HUES64 (cell line): ENCODE data around the gene DNAH17.

Experiments used
- H3K27ac ChIP-seq: 2 replicates; pipeline ENCODE4 v1.7.0; 2013; ENCODE audit warnings: low read depth, low read length, inconsistent platforms
- H3K27me3 ChIP-seq: 2 replicates; pipeline ENCODE4 v1.6.1; 2013; ENCODE audit warnings: mild to moderate bottlenecking, low read length; ENCODE audit not compliant: insufficient read depth
- H3K36me3 ChIP-seq: 2 replicates; pipeline ENCODE4 v1.6.1; 2013; ENCODE audit warnings: mild to moderate bottlenecking, low read length; ENCODE audit not compliant: insufficient read depth
- H3K4me1 ChIP-seq: 2 replicates; pipeline ENCODE4 v1.6.1; 2013; ENCODE audit warnings: mild to moderate bottlenecking, low read length, moderate library complexity; ENCODE audit not compliant: insufficient read depth
- H3K4me3 ChIP-seq: 2 replicates; pipeline ENCODE4 v1.5.1; 2013; ENCODE audit warnings: mild to moderate bottlenecking, low read length, moderate library complexity
- H3K9ac ChIP-seq: 2 replicates; pipeline ENCODE4 v1.6.1; 2013; ENCODE audit warnings: mild to moderate bottlenecking, low read depth, low read length
- H3K9me3 ChIP-seq: 2 replicates; pipeline ENCODE4 v1.6.1; 2013; ENCODE audit warnings: low read depth, low read length; ENCODE audit not compliant: insufficient read depth
- WGBS: fragments of 150-250, 120-280 bp; methylation state at CpG from one replicate; pipeline ENCODE4 v1.1.7; 2013; ENCODE audit warnings: missing lambda C conversion rate; 5-methylcytosine and 5-hydroxymethylcytosine counted together

Gene DNAH17

GRCh38 chr17:78425429-78425828, 151.8 kb downstream of the DNAH17 start:
- H3K27ac ChIP-seq: no peak overlapping the region
- WGBS: 95% methylated on average over 17 of the region's 17 CpGs
- H3K36me3 ChIP-seq: peaks cover 70% of the 10 kb centered on the region
- H3K4me3 ChIP-seq: no peak overlapping the region
- H3K4me1 ChIP-seq: peaks cover 5% of the 10 kb centered on the region; the same call in 1 of the 2 replicates
- H3K27me3 ChIP-seq: no peaks in the 10 kb centered on the region
- H3K9ac ChIP-seq: no peak overlapping the region
- H3K9me3 ChIP-seq: no peaks in the 10 kb centered on the region

DNA sequence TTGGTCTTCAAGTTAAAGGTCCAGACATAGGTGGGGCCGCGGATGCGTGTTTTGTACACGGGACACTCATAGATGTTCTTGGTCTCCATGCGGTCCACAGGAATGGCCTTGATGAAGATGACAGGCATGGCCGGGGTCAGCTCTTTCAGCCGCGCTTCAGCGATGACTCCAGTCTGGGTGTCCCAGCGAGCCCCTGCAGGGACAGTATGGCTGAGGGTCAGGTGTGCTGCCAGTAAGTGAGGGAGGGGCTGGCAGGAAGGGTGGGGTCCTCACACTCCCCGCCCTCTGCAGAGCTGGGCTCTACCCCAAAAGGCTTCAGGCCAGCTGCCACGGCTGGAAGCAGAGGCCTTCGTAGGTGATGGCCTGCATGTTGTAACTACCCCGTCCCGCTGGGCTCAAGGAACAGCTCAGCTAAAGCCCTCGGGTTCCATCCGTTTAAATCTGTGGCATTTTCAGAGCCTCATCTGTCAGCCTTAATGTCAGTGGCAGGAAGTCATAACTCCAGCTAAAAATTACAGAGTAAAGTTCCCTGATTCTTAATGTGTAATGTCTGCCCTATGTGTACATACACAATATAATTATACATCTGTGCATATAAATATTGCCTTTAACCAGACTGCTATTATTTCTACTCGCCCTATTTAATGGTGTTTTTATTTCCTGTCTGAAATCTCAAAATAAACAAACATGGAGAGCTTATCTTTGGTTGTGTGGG, 153.1 kb downstream of the DNAH17 start:
- H3K36me3 ChIP-seq: peaks cover 81% of the 10 kb centered on the region
- H3K9me3 ChIP-seq: no peaks in the 10 kb centered on the region
- H3K4me3 ChIP-seq: no peak overlapping the region
- peaks cover 5% of the 10 kb centered on the region; the same call in 1 of the 2 replicates for H3K4me1 ChIP-seq
- no peaks in the 10 kb centered on the region for H3K27me3 ChIP-seq
- H3K9ac ChIP-seq: no peak overlapping the region
- 92% methylated on average over 17 of the region's 18 CpGs for WGBS
- H3K27ac ChIP-seq: no peak overlapping the region

DNA sequence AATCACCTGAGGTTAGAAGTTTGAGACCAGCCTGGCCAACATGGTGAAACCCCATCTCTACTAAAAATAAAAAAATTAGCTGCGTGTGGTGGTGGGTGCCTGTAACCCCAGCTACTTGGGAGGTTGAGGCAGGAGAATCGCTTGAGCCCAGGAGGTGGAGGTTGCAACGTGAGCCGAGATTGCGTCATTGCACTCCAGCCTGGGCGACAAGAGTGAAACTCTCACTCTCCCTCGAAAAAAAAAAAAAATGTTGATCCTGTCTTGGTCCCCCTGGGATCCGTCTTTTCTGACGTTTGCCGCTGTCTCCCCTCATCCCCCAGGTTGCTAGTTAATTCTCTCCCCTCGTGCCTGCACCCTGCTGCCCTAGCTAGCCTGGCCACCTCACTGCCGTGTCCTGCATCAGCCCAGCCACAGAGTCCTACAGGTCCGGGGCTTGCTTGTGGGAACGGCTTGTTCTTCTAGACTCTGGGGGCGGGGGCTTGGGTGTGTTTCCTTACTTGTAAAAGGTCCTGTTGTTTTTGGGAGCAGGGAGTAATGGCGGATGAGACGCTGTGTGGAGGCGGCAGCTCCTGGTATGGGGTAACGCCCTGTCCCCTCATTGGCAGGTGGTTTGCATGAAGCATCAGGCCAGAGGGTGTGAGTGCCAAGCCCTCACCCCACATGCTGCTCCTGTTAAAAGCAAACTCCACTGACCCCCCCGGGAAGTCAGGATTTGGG, 154.2 kb downstream of the DNAH17 start:
- H3K36me3 ChIP-seq: peaks cover 83% of the 10 kb centered on the region
- no peak overlapping the region for H3K9ac ChIP-seq
- no peaks in the 10 kb centered on the region for H3K27me3 ChIP-seq
- WGBS: 92% methylated on average over 20 of the region's 20 CpGs
- H3K4me1 ChIP-seq: peaks cover 5% of the 10 kb centered on the region; the same call in 1 of the 2 replicates
- H3K27ac ChIP-seq: no peak overlapping the region
- H3K9me3 ChIP-seq: no peaks in the 10 kb centered on the region
- H3K4me3 ChIP-seq: no peak overlapping the region

GRCh38 chr17:78422267-78422605, 155.0 kb downstream of the DNAH17 start:
- peaks cover 83% of the 10 kb centered on the region for H3K36me3 ChIP-seq
- H3K9me3 ChIP-seq: no peaks in the 10 kb centered on the region
- no peak overlapping the region for H3K9ac ChIP-seq
- 86% methylated on average over 8 of the region's 8 CpGs for WGBS
- no peak overlapping the region for H3K27ac ChIP-seq
- no peak overlapping the region for H3K4me3 ChIP-seq
- no peaks in the 10 kb centered on the region for H3K27me3 ChIP-seq
- peaks cover 5% of the 10 kb centered on the region; the same call in 1 of the 2 replicates for H3K4me1 ChIP-seq

DNA sequence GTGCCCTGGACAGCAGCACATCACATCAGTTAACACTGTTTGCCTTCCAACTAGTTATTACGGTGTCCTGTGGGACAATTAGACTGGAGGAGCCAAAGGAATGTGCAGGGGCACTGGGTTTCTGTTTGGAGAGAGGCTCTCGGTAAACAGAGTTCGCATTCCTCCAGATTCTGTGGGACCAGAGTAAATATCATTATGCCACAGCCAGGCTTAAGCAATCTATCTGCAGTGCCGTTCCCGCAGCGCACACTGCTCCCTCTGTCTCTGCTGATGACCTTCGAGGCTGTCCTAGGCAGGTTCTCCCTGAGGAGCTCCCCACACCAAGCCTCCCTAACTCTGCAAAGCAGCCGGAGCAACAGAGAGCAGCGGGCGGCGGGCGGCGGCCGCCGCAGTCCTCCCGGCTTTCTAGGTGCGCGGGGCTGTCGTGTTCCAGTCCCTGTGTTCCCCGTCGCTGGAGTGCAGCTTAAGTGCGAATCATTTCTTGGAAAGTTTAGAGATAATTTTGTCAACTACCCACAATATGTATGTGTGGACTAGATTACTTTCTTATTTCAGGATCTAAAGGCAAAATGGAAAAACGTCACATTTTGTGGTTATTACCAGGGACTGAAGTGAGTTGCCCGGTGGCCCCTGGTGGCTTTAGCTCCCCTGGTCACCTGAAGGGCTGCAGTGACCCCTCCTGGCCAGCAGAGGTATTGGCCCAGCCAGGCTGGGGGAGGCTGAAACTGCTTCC, 155.5 kb downstream of the DNAH17 start:
- no peaks in the 10 kb centered on the region for H3K27me3 ChIP-seq
- no peak overlapping the region for H3K4me3 ChIP-seq
- peaks cover 81% of the 10 kb centered on the region for H3K36me3 ChIP-seq
- H3K4me1 ChIP-seq: peaks cover 5% of the 10 kb centered on the region; the same call in 1 of the 2 replicates
- WGBS: 86% methylated on average over 21 of the region's 24 CpGs
- H3K9ac ChIP-seq: no peak overlapping the region
- H3K27ac ChIP-seq: peak overlapping the region; percentile 61; the same call in 1 of the 2 replicates
- H3K9me3 ChIP-seq: no peaks in the 10 kb centered on the region

- peaks cover 82% of the 10 kb centered on the region for H3K36me3 ChIP-seq
- H3K9ac ChIP-seq: no peak overlapping the region
- 91% methylated on average over 6 of the region's 6 CpGs for WGBS
- no peaks in the 10 kb centered on the region for H3K9me3 ChIP-seq
- peaks cover 5% of the 10 kb centered on the region; the same call in 1 of the 2 replicates for H3K4me1 ChIP-seq
- H3K27ac ChIP-seq: peak overlapping the region; percentile 61; the same call in 1 of the 2 replicates
- no peak overlapping the region for H3K4me3 ChIP-seq
- H3K27me3 ChIP-seq: no peaks in the 10 kb centered on the region
These were observed 156.1 kb downstream of the DNAH17 start for GRCh38 chr17:78421084-78421533.

- H3K4me1 ChIP-seq: peaks cover 5% of the 10 kb centered on the region; the same call in 1 of the 2 replicates
- no peaks in the 10 kb centered on the region for H3K9me3 ChIP-seq
- WGBS: 93% methylated on average over 22 of the region's 22 CpGs
- no peaks in the 10 kb centered on the region for H3K27me3 ChIP-seq
- H3K4me3 ChIP-seq: no peak overlapping the region
- no peak overlapping the region for H3K27ac ChIP-seq
- peaks cover 81% of the 10 kb centered on the region for H3K36me3 ChIP-seq
- no peak overlapping the region for H3K9ac ChIP-seq
These were observed 157.0 kb downstream of the DNAH17 start for GRCh38 chr17:78419970-78420815.

- Histone ChIP-seq H3K27me3 (no peaks in the 10 kb centered on the region), H3K27ac (no peak overlapping the region), H3K9ac (no peak overlapping the region), H3K4me1 (peaks cover 5% of the 10 kb centered on the region; the same call in 1 of the 2 replicates), H3K9me3 (no peaks in the 10 kb centered on the region), H3K4me3 (no peak overlapping the region), H3K36me3 (peaks cover 76% of the 10 kb centered on the region)
- 88% methylated on average over 11 of the region's 12 CpGs for WGBS
These were observed 158.7 kb downstream of the DNAH17 start for GRCh38 chr17:78418326-78419026.

GRCh38 chr17:78417531-78417909, 159.7 kb downstream of the DNAH17 start:
- Histone ChIP-seq H3K27ac (no peak overlapping the region), H3K9ac (no peak overlapping the region), H3K4me3 (no peak overlapping the region), H3K4me1 (peaks cover 5% of the 10 kb centered on the region; the same call in 1 of the 2 replicates), H3K36me3 (peaks cover 76% of the 10 kb centered on the region), H3K27me3 (no peaks in the 10 kb centered on the region), H3K9me3 (no peaks in the 10 kb centered on the region)
- WGBS: 95% methylated on average over 13 of the region's 13 CpGs
